ENCODE data around the gene RASAL2.

- TF ChIP-seq RCOR1 (IDR thresholded peaks at IDR 0.05; ENCODE audit: insufficient replicate concordance, low read length) (no peak), POLR2A (IDR thresholded peaks at IDR 0.05; ENCODE audit: low read depth, low read length) (no peak), SMC3 (IDR thresholded peaks at IDR 0.05; ENCODE audit: low read depth, low read length) (no peak), MAFK (IDR thresholded peaks at IDR 0.05; ENCODE audit: low read depth, low read length) (no peak), CEBPB (IDR thresholded peaks at IDR 0.05; ENCODE audit: low read depth, low read length) (no peak), RAD21 (IDR thresholded peaks at IDR 0.05; ENCODE audit: low read length) (no peak)
- TF ChIP-seq, protein P1, sequence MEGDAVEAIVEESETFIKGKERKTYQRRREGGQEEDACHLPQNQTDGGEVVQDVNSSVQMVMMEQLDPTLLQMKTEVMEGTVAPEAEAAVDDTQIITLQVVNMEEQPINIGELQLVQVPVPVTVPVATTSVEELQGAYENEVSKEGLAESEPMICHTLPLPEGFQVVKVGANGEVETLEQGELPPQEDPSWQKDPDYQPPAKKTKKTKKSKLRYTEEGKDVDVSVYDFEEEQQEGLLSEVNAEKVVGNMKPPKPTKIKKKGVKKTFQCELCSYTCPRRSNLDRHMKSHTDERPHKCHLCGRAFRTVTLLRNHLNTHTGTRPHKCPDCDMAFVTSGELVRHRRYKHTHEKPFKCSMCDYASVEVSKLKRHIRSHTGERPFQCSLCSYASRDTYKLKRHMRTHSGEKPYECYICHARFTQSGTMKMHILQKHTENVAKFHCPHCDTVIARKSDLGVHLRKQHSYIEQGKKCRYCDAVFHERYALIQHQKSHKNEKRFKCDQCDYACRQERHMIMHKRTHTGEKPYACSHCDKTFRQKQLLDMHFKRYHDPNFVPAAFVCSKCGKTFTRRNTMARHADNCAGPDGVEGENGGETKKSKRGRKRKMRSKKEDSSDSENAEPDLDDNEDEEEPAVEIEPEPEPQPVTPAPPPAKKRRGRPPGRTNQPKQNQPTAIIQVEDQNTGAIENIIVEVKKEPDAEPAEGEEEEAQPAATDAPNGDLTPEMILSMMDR (conservative IDR thresholded peaks at IDR 0.05; ENCODE audit: low read depth, low read length): no peak
Observed at GRCh38 chr1:178407215-178407614, 313.3 kb downstream of the RASAL2 start.
